ENCODE results near the gene SNX5. TPM values are rescaled to one million over a fixed set of nuclear protein-coding genes. Genes with fewer than 3 reads are reported as not detected.
A peak's percentile ranks its signal among the peaks of the same experiment; 100 is the strongest.

SNX5 gene
- total and polyA plus RNA-seq, 7 donors = 59.8 to 113 (median 81.3) TPM

GRCh38 chr20:17992224-17992637 is 23.6 kb upstream of the SNX5 start:
- H3K27me3 ChIP-seq (ENCODE audit: insufficient read depth in 3 of 3, low read length in 2 of 3) = no peaks in the 10 kb centered on the region
- H3K36me3 ChIP-seq (ENCODE audit: insufficient read depth in 1 of 2, low read depth in 1 of 2) = peaks cover 3 to 35% of the 10 kb centered on the region in 2 donors
- no peak for TF ChIP-seq CTCF (IDR thresholded peaks at IDR 0.05)
- DNase-seq = no peak
- no peak overlapping the region for H3K4me3 ChIP-seq
- WGBS, 3 donors = 89 to 91% (median 91%) methylated on average over 6 of the region's 6 CpGs
- H3K27ac ChIP-seq = no peak overlapping the region
- no peak for ATAC-seq
- intact Hi-C loops (cut with DNase I) = loop anchor here (2.0 to 10.0 kb wide), 3 partner anchors 21 to 487 kb away; partner anchors contain the start of gene BFSP1 (in 1 of the 2)
- no peaks in the 10 kb centered on the region for H3K9me3 ChIP-seq
- H3K4me1 ChIP-seq = no peaks in the 10 kb centered on the region

GRCh38 chr20:17990278-17990972 is 21.8 kb upstream of the SNX5 start:
- Histone ChIP-seq H3K9me3 (no peaks in the 10 kb centered on the region), H3K27me3 (ENCODE audit: insufficient read depth in 3 of 3, low read length in 2 of 3) (no peaks in the 10 kb centered on the region), H3K4me3 (no peak overlapping the region), H3K27ac (no peak overlapping the region), H3K4me1 (no peaks in the 10 kb centered on the region), H3K36me3 (ENCODE audit: insufficient read depth in 1 of 2, low read depth in 1 of 2) (peaks cover 3 to 35% of the 10 kb centered on the region in 2 donors)
- TF ChIP-seq CTCF (IDR thresholded peaks at IDR 0.05) = no peak
- 86 to 90% (median 87%) methylated on average over 10 of the region's 10 CpGs for WGBS, 3 donors
- intact Hi-C loops (cut with DNase I) = loop anchor here (10.0 kb wide), 2 partner anchors 456 to 486 kb away; partner anchors contain the start of gene BFSP1 (in 1 of the 2)
- ATAC-seq = no peak
- DNase-seq = no peak

GRCh38 chr20:17987988-17988387 is 19.4 kb upstream of the SNX5 start:
- Histone ChIP-seq H3K27ac (no peak overlapping the region), H3K27me3 (ENCODE audit: insufficient read depth in 3 of 3, low read length in 2 of 3) (no peaks in the 10 kb centered on the region), H3K4me1 (no peaks in the 10 kb centered on the region), H3K9me3 (no peaks in the 10 kb centered on the region), H3K4me3 (no peak overlapping the region), H3K36me3 (ENCODE audit: insufficient read depth in 1 of 2, low read depth in 1 of 2) (peaks cover 3 to 40% of the 10 kb centered on the region in 2 donors)
- DNase-seq (no peak), ATAC-seq (no peak)
- intact Hi-C loops (cut with DNase I) = no loop called here
- no peak for TF ChIP-seq CTCF (IDR thresholded peaks at IDR 0.05)
- WGBS, 3 donors = 94 to 96% (median 95%) methylated on average over 3 of the region's 3 CpGs

GRCh38 chr20:17985388-17986018 is 16.9 kb upstream of the SNX5 start:
- WGBS, 3 donors = 87 to 96% (median 94%) methylated on average over 7 of the region's 7 CpGs
- no peak for TF ChIP-seq CTCF (IDR thresholded peaks at IDR 0.05)
- ATAC-seq (peak; percentile 70 to 91 (median 80)), DNase-seq (no peak)
- Histone ChIP-seq H3K4me3 (no peak overlapping the region), H3K36me3 (ENCODE audit: insufficient read depth in 1 of 2, low read depth in 1 of 2) (peaks cover 3 to 49% of the 10 kb centered on the region in 2 donors), H3K4me1 (no peaks in the 10 kb centered on the region), H3K27ac (no peak overlapping the region), H3K27me3 (ENCODE audit: insufficient read depth in 3 of 3, low read length in 2 of 3) (no peaks in the 10 kb centered on the region), H3K9me3 (no peaks in the 10 kb centered on the region)
- intact Hi-C loops (cut with DNase I) = no loop called here

Data from psoas muscle (tissue), 8 donors.